Measurements from ENCODE around the gene ITGA1. TPM values are rescaled to one million over a fixed set of nuclear protein-coding genes. Genes with fewer than 3 reads are reported as not detected.

The ITGA1 gene
- total RNA-seq, 4 donors from 2014 or later, result 228 to 302 (median 235) TPM

- intact Hi-C loops (cut with DNase I), result no loop called here
- peaks cover 0 to 5% (median 0%) of the 10 kb centered on the region in 4 donors for H3K36me3 ChIP-seq
- TF ChIP-seq CTCF (IDR thresholded peaks at IDR 0.05), result no peak
- TF ChIP-seq POLR2AphosphoS5 (IDR thresholded peaks at IDR 0.05), result no peak
- no peak for TF ChIP-seq POLR2A (IDR thresholded peaks at IDR 0.05; ENCODE audit: low read depth)
- TF ChIP-seq EP300 (IDR thresholded peaks at IDR 0.05), result no peak
- DNase-seq (ENCODE audit: extremely low spot score), result no peak
- 70% methylated on average over 2 of the region's 2 CpGs for WGBS
- H3K27ac ChIP-seq (replicated peaks in 1 of 4), result peak overlapping the region in 2 of 4 donors; percentile 4 to 11
- no peaks in the 10 kb centered on the region for H3K27me3 ChIP-seq
- H3K9me3 ChIP-seq, result no peaks in the 10 kb centered on the region
- H3K4me1 ChIP-seq, result peaks cover 0 to 50% (median 45%) of the 10 kb centered on the region in 4 donors
- no peak overlapping the region for H3K4me3 ChIP-seq
These were observed 44.2 kb downstream of the ITGA1 start for GRCh38 chr5:52831786-52832511.

- intact Hi-C loops (cut with DNase I), result no loop called here
- Histone ChIP-seq H3K27me3 (no peaks in the 10 kb centered on the region), H3K4me1 (peaks cover 0 to 72% (median 65%) of the 10 kb centered on the region in 4 donors), H3K36me3 (no peaks in the 10 kb centered on the region), H3K9me3 (no peaks in the 10 kb centered on the region), H3K4me3 (no peak overlapping the region), H3K27ac (replicated peaks in 1 of 4) (peak overlapping the region in 3 of 4 donors; percentile 6 to 50 (median 37))
- 93% methylated on average over 2 of the region's 2 CpGs for WGBS
- DNase-seq (ENCODE audit: extremely low spot score), result no peak
- TF ChIP-seq CTCF (IDR thresholded peaks at IDR 0.05) (no peak), POLR2AphosphoS5 (IDR thresholded peaks at IDR 0.05) (no peak), EP300 (IDR thresholded peaks at IDR 0.05) (no peak)
These were observed 46.6 kb downstream of the ITGA1 start for GRCh38 chr5:52834320-52834719.

GRCh38 chr5:52837068-52837467, 49.4 kb downstream of the ITGA1 start:
- intact Hi-C loops (cut with DNase I), result no loop called here
- WGBS, result 24% methylated on average over 7 of the region's 7 CpGs
- Histone ChIP-seq H3K4me3 (peak overlapping the region in 3 of 4 donors; percentile 7 to 20 (median 8)), H3K27ac (replicated peaks in 1 of 4) (peak overlapping the region; percentile 70 to 83 (median 80)), H3K27me3 (no peaks in the 10 kb centered on the region), H3K36me3 (no peaks in the 10 kb centered on the region), H3K9me3 (no peaks in the 10 kb centered on the region), H3K4me1 (peaks cover 0 to 80% (median 71%) of the 10 kb centered on the region in 4 donors)
- DNase-seq (ENCODE audit: extremely low spot score), result no peak
- TF ChIP-seq POLR2A (IDR thresholded peaks at IDR 0.05; ENCODE audit: low read depth), result no peak
- TF ChIP-seq CTCF (IDR thresholded peaks at IDR 0.05), result peak in 2 of 3 experiments; percentile 11 to 41
- TF ChIP-seq POLR2AphosphoS5 (IDR thresholded peaks at IDR 0.05), result peak; percentile 20 to 60
- no peak for TF ChIP-seq EP300 (IDR thresholded peaks at IDR 0.05)

- intact Hi-C loops (cut with DNase I), result no loop called here
- Histone ChIP-seq H3K9me3 (no peaks in the 10 kb centered on the region), H3K27me3 (no peaks in the 10 kb centered on the region), H3K4me1 (peaks cover 0 to 85% (median 74%) of the 10 kb centered on the region in 4 donors), H3K36me3 (no peaks in the 10 kb centered on the region), H3K27ac (replicated peaks in 1 of 4) (peak overlapping the region; percentile 70 to 83 (median 80)), H3K4me3 (peak overlapping the region in 3 of 4 donors; percentile 7 to 20 (median 8))
- no peak for TF ChIP-seq POLR2A (IDR thresholded peaks at IDR 0.05; ENCODE audit: low read depth)
- TF ChIP-seq POLR2AphosphoS5 (IDR thresholded peaks at IDR 0.05), result no peak
- TF ChIP-seq CTCF (IDR thresholded peaks at IDR 0.05), result no peak
- TF ChIP-seq EP300 (IDR thresholded peaks at IDR 0.05), result no peak
- 23% methylated on average over 2 of the region's 2 CpGs for WGBS
- DNase-seq (ENCODE audit: extremely low spot score), result no peak
These were observed 49.9 kb downstream of the ITGA1 start for GRCh38 chr5:52837591-52838001.
